ENCODE data around the gene DUT. TPM values are rescaled to one million over a fixed set of nuclear protein-coding genes. Genes with fewer than 3 reads are reported as not detected.

DUT gene
- total RNA-seq, 1 donor from 2014 or later, result 84.5 TPM

DNA sequence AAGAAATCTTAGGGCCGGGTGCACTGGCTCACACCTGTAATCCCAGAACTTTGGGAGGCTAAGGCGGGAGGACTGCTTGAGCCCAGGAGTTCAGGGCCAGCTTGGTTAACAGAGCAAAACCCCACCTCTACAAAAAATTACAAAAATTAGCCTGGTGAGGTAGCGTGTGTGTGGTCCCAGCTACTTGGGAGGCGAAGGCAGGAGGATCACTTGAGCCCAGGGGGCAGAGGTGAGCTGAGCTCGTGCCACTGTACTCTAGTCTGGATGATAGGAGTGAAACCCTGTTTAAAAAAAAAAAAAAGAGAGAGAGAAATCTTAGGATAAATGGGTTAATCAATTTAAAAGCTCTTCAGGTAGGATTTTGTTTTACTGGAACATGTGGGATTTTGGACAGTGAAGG, 31.2 kb upstream of the DUT start:
- DNase-seq (ENCODE audit: extremely low spot score in 2 of 2), result no peak
- no peaks in the 10 kb centered on the region for H3K4me1 ChIP-seq

DNA sequence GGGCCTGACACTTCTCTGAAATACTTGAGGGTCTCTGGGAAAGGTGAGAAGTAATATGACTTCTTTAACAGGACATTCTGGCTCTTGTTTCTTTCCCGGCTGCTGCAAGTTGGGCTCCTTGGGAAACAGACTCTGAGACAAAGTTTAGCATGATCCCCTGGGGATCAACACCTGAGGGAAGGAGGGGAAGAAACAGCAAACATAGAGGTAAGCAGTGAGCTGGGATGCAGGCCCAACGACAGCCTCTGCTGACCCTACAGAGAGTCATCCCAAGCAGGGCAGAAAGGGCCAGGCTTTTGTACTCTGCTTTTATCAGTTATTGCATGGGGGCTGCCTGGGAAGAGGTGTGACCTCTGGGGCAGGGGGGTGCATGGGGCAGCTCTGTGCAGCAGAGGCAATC, 26.8 kb upstream of the DUT start:
- no peaks in the 10 kb centered on the region for H3K9me3 ChIP-seq

More for the DNA sequence above, 31.2 kb upstream of the DUT start:
- no peak for TF ChIP-seq POLR2AphosphoS5 (IDR thresholded peaks at IDR 0.05; ENCODE audit: insufficient read depth in 1 of 2, low read depth in 1 of 2)
- intact Hi-C loops (cut with DNase I), result no loop called here
- H3K36me3 ChIP-seq, result no peaks in the 10 kb centered on the region
- no peaks in the 10 kb centered on the region for H3K9me3 ChIP-seq
- no peaks in the 10 kb centered on the region for H3K27me3 ChIP-seq
- no peak overlapping the region for H3K4me3 ChIP-seq
- no peak overlapping the region for H3K27ac ChIP-seq

DNA sequence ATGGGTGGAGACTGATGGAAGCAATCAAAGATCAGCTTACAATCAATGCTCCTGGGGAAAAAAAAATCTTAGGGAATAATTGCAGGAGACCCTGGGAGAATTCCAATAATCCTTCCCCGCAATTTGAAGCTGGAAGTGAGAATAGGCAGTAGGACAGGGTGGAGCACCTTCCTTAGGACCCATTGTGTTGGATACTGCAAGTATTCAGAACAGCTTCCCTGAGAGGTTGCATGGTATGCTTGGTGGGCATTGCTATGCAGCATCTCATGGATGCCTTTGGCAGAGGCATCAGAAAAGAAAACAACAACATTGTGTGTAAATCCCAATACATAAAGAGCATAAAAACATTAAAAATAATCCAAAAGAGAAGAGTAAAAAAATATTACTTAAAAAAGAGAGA, 24.6 kb upstream of the DUT start:
- Histone ChIP-seq H3K27ac (no peak overlapping the region), H3K36me3 (no peaks in the 10 kb centered on the region), H3K9me3 (no peaks in the 10 kb centered on the region), H3K4me1 (no peaks in the 10 kb centered on the region), H3K4me3 (no peak overlapping the region), H3K27me3 (no peaks in the 10 kb centered on the region)
- no peak for TF ChIP-seq POLR2A (IDR thresholded peaks at IDR 0.05)
- TF ChIP-seq, protein P1, sequence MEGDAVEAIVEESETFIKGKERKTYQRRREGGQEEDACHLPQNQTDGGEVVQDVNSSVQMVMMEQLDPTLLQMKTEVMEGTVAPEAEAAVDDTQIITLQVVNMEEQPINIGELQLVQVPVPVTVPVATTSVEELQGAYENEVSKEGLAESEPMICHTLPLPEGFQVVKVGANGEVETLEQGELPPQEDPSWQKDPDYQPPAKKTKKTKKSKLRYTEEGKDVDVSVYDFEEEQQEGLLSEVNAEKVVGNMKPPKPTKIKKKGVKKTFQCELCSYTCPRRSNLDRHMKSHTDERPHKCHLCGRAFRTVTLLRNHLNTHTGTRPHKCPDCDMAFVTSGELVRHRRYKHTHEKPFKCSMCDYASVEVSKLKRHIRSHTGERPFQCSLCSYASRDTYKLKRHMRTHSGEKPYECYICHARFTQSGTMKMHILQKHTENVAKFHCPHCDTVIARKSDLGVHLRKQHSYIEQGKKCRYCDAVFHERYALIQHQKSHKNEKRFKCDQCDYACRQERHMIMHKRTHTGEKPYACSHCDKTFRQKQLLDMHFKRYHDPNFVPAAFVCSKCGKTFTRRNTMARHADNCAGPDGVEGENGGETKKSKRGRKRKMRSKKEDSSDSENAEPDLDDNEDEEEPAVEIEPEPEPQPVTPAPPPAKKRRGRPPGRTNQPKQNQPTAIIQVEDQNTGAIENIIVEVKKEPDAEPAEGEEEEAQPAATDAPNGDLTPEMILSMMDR (IDR thresholded peaks at IDR 0.05), result no peak
- TF ChIP-seq POLR2AphosphoS5 (IDR thresholded peaks at IDR 0.05; ENCODE audit: insufficient read depth in 1 of 2, low read depth in 1 of 2), result no peak
- no peak for DNase-seq (ENCODE audit: extremely low spot score in 2 of 2)
- intact Hi-C loops (cut with DNase I), result no loop called here

More for the DNA sequence above, 26.8 kb upstream of the DUT start:
- no peaks in the 10 kb centered on the region for H3K27me3 ChIP-seq
- H3K27ac ChIP-seq, result no peak overlapping the region
- no peak overlapping the region for H3K4me3 ChIP-seq
- no peaks in the 10 kb centered on the region for H3K4me1 ChIP-seq
- intact Hi-C loops (cut with DNase I), result no loop called here
- TF ChIP-seq, protein P1 (IDR thresholded peaks at IDR 0.05), result no peak
- TF ChIP-seq POLR2AphosphoS5 (IDR thresholded peaks at IDR 0.05; ENCODE audit: insufficient read depth in 1 of 2, low read depth in 1 of 2), result no peak
- no peak for TF ChIP-seq POLR2A (IDR thresholded peaks at IDR 0.05)
- H3K36me3 ChIP-seq, result no peaks in the 10 kb centered on the region
- no peak for DNase-seq (ENCODE audit: extremely low spot score in 2 of 2)

DNA sequence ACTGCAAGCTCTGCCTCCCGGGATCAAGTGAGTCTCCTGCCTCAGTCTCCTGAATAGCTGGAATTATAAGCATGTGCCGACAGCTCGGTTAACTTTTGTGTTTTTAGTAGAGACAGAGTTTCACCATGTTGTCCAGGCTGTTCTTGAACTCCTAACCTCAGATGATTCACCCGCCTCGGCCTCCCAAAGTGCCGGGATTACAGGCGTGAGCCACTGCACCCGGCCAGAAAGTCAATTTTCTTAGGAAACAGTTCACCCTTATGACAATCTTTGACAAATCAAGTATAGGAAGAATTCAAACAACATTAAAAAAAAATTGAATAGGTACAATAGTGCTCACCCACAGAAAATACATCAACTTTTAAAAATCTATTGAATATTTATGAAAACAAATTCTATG, 23.6 kb upstream of the DUT start:
- no peak overlapping the region for H3K27ac ChIP-seq
- no peaks in the 10 kb centered on the region for H3K9me3 ChIP-seq
- no peak for DNase-seq (ENCODE audit: extremely low spot score in 2 of 2)
- intact Hi-C loops (cut with DNase I), result no loop called here
- H3K27me3 ChIP-seq, result no peaks in the 10 kb centered on the region
- no peaks in the 10 kb centered on the region for H3K4me1 ChIP-seq
- no peak overlapping the region for H3K4me3 ChIP-seq
- no peak for TF ChIP-seq POLR2A (IDR thresholded peaks at IDR 0.05)
- no peaks in the 10 kb centered on the region for H3K36me3 ChIP-seq

DNA sequence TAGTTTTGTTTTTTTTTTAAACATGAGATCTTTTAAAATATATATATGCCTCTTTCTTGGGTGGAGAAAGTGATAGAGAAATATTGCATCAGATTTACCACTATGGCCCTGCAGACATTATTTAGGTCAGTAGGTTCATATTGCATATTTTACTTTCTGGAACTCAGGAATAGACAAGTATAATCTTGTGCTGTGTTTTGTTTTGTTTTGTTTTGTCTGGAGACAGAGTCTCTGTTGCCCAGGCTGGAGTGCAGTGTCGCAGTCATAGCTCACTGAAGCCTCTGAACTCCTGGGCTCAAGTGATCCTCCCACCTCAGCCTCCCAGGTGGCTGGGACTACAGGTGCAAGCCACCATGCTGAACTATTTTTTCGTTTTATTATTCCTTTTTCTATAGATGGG, 21.5 kb upstream of the DUT start:
- Histone ChIP-seq H3K36me3 (no peaks in the 10 kb centered on the region), H3K27ac (no peak overlapping the region), H3K9me3 (no peaks in the 10 kb centered on the region), H3K27me3 (no peaks in the 10 kb centered on the region), H3K4me3 (no peak overlapping the region), H3K4me1 (no peaks in the 10 kb centered on the region)
- TF ChIP-seq POLR2A (IDR thresholded peaks at IDR 0.05), result no peak
- TF ChIP-seq, protein P1 (IDR thresholded peaks at IDR 0.05), result no peak
- no peak for TF ChIP-seq POLR2AphosphoS5 (IDR thresholded peaks at IDR 0.05; ENCODE audit: insufficient read depth in 1 of 2, low read depth in 1 of 2)
- DNase-seq (ENCODE audit: extremely low spot score in 2 of 2), result no peak
- intact Hi-C loops (cut with DNase I), result no loop called here

DNA sequence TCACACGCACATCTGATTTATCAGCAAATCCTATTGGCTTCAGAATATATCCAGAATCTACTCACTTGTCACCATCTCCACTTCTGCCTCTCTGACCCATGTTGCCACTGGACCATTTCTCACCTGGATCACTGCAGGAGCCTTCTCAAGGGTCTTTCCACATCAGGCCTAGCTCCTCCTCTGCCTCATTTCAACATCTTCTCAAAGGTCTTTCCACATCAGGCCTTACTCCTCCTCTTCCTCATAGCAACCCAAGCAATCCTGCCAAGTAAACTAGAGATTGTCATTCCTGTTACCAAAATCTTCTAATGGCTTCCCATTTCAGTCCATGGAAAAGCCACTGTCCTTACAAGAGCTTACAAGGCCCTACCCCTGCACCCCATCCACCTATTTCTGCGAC, 18.0 kb upstream of the DUT start:
- DNase-seq (ENCODE audit: extremely low spot score in 2 of 2), result no peak
- Histone ChIP-seq H3K4me1 (no peaks in the 10 kb centered on the region), H3K27me3 (no peaks in the 10 kb centered on the region), H3K27ac (no peak overlapping the region), H3K9me3 (no peaks in the 10 kb centered on the region), H3K36me3 (no peaks in the 10 kb centered on the region), H3K4me3 (no peak overlapping the region)
- TF ChIP-seq, protein P1 (IDR thresholded peaks at IDR 0.05), result no peak
- no peak for TF ChIP-seq POLR2A (IDR thresholded peaks at IDR 0.05)
- no peak for TF ChIP-seq POLR2AphosphoS5 (IDR thresholded peaks at IDR 0.05; ENCODE audit: insufficient read depth in 1 of 2, low read depth in 1 of 2)
- intact Hi-C loops (cut with DNase I), result no loop called here
